ENCODE data around the gene FOXC1. TPM values are rescaled to one million over a fixed set of nuclear protein-coding genes. Genes with fewer than 3 reads are reported as not detected.

FOXC1 gene
- total RNA-seq, 1 experiment from 2014 or later = 7.3 TPM

- H3K36me3 ChIP-seq (ENCODE audit: low read depth, low read length) = no peaks in the 10 kb centered on the region
- H3K4me3 ChIP-seq (ENCODE audit: low read length) = peak overlapping the region; percentile 80
- H3K27me3 ChIP-seq (ENCODE audit: low read length) = no peaks in the 10 kb centered on the region
- H3F3A ChIP-seq (ENCODE audit: low read length, unreplicated experiment) = no peaks in the 10 kb centered on the region
- H3K9me2 ChIP-seq (replicated peaks; ENCODE audit: low read length) = no peaks in the 10 kb centered on the region
- H2AFZ ChIP-seq (ENCODE audit: low read length) = no peak overlapping the region
- peaks cover 16% of the 10 kb centered on the region for H4K20me1 ChIP-seq (ENCODE audit: low read length)
- ATAC-seq (peak; percentile 17), DNase-seq (peak; percentile 84)
- 0 out of 2 replicates have a peak, but pooled peaks cover 4% of the 10 kb centered on the region for H3K4me1 ChIP-seq (ENCODE audit: insufficient read depth, low read length)
- peaks cover 43% of the 10 kb centered on the region for H3K79me2 ChIP-seq (ENCODE audit: low read length)
- intact Hi-C loops (cut with micrococcal nuclease) = loop anchor here (1.0 to 5.0 kb wide), 5 partner anchors 66 to 299 kb away; no protein-coding TSS in a partner anchor
- H3K27ac ChIP-seq (ENCODE audit: low read length) = no peak overlapping the region
- H3K9me3 ChIP-seq (ENCODE audit: low read length) = no peaks in the 10 kb centered on the region
- H3K9ac ChIP-seq (ENCODE audit: low read length) = peak overlapping the region; percentile 76; the same call in 1 of the 2 replicates
- POLR2A ChIA-PET (ENCODE audit: unreplicated experiment) = no interaction called here
- BruUV-seq (replicated peaks) = no TSS peak
- CTCF ChIA-PET = interaction anchor here (2.0 kb wide), 1 partner anchor 74 kb away, joined by 15 read pairs; no protein-coding TSS in a partner anchor
- TF ChIP-seq EZH2phosphoT487 (IDR thresholded peaks at IDR 0.05; ENCODE audit: borderline replicate concordance, low read length) (no peak), CTCF (conservative IDR thresholded peaks at IDR 0.05; ENCODE audit: low read depth, low read length) (no peak), EZH2 (IDR thresholded peaks at IDR 0.05; ENCODE audit: low read length, unreplicated experiment) (no peak)
- H3K4me2 ChIP-seq (ENCODE audit: low read length) = peak overlapping the region; percentile 91
These were observed 3.2 kb downstream of the FOXC1 start for GRCh38 chr6:1612974-1613306.

DNA sequence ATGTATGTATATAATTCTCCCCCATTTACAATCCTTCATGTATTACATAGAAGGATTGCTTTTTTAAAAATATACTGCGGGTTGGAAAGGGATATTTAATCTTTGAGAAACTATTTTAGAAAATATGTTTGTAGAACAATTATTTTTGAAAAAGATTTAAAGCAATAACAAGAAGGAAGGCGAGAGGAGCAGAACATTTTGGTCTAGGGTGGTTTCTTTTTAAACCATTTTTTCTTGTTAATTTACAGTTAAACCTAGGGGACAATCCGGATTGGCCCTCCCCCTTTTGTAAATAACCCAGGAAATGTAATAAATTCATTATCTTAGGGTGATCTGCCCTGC is 3.6 kb downstream of the FOXC1 start:
- intact Hi-C loops (cut with micrococcal nuclease) = loop anchor here (2.0 to 5.0 kb wide), 3 partner anchors 65 to 299 kb away; no protein-coding TSS in a partner anchor
- peak overlapping the region; percentile 91 for H3K4me2 ChIP-seq (ENCODE audit: low read length)
- 0 out of 2 replicates have a peak, but pooled peaks cover 4% of the 10 kb centered on the region for H3K4me1 ChIP-seq (ENCODE audit: insufficient read depth, low read length)
- H3K79me2 ChIP-seq (ENCODE audit: low read length) = peaks cover 43% of the 10 kb centered on the region
- no peak for ATAC-seq
- no peak overlapping the region for H3K27ac ChIP-seq (ENCODE audit: low read length)
- H3K9me2 ChIP-seq (replicated peaks; ENCODE audit: low read length) = no peaks in the 10 kb centered on the region
- POLR2A ChIA-PET (ENCODE audit: unreplicated experiment) = interaction anchor here (0.6 kb wide), 1 partner anchor 26 kb away, joined by 3 read pairs; no protein-coding TSS in a partner anchor
- H3K27me3 ChIP-seq (ENCODE audit: low read length) = no peaks in the 10 kb centered on the region
- no peaks in the 10 kb centered on the region for H3F3A ChIP-seq (ENCODE audit: low read length, unreplicated experiment)
- H3K4me3 ChIP-seq (ENCODE audit: low read length) = peak overlapping the region; percentile 80
- H3K36me3 ChIP-seq (ENCODE audit: low read depth, low read length) = no peaks in the 10 kb centered on the region
- BruUV-seq (replicated peaks) = no TSS peak
- DNase-seq = no peak
- CTCF ChIA-PET = no interaction called here
- no peaks in the 10 kb centered on the region for H3K9me3 ChIP-seq (ENCODE audit: low read length)
- TF ChIP-seq EZH2phosphoT487 (IDR thresholded peaks at IDR 0.05; ENCODE audit: borderline replicate concordance, low read length) = no peak
- TF ChIP-seq EZH2 (IDR thresholded peaks at IDR 0.05; ENCODE audit: low read length, unreplicated experiment) = no peak
- TF ChIP-seq CTCF (conservative IDR thresholded peaks at IDR 0.05; ENCODE audit: low read depth, low read length) = no peak
- 0 out of 2 replicates have a peak overlapping the region, but pooled peaks have one; percentile 1 for H2AFZ ChIP-seq (ENCODE audit: low read length)
- H4K20me1 ChIP-seq (ENCODE audit: low read length) = peaks cover 16% of the 10 kb centered on the region
- H3K9ac ChIP-seq (ENCODE audit: low read length) = peak overlapping the region; percentile 30

GRCh38 chr6:1613688-1614447 is 4.2 kb downstream of the FOXC1 start:
- Histone ChIP-seq H3K9ac (ENCODE audit: low read length) (peak overlapping the region; percentile 30), H4K20me1 (ENCODE audit: low read length) (peaks cover 16% of the 10 kb centered on the region), H3K4me1 (ENCODE audit: insufficient read depth, low read length) (0 out of 2 replicates have a peak, but pooled peaks cover 4% of the 10 kb centered on the region), H3F3A (ENCODE audit: low read length, unreplicated experiment) (no peaks in the 10 kb centered on the region), H3K79me2 (ENCODE audit: low read length) (peaks cover 43% of the 10 kb centered on the region), H3K4me2 (ENCODE audit: low read length) (peak overlapping the region; percentile 91), H3K9me2 (replicated peaks; ENCODE audit: low read length) (no peaks in the 10 kb centered on the region), H3K4me3 (ENCODE audit: low read length) (peak overlapping the region; percentile 80), H2AFZ (ENCODE audit: low read length) (peak overlapping the region; percentile 1; the same call in 1 of the 2 replicates), H3K36me3 (ENCODE audit: low read depth, low read length) (no peaks in the 10 kb centered on the region), H3K27ac (ENCODE audit: low read length) (no peak overlapping the region), H3K9me3 (ENCODE audit: low read length) (no peaks in the 10 kb centered on the region), H3K27me3 (ENCODE audit: low read length) (no peaks in the 10 kb centered on the region)
- peak; percentile 19 for DNase-seq
- ChIA-PET POLR2A (ENCODE audit: unreplicated experiment) (interaction anchor here (0.6 kb wide), 1 partner anchor 26 kb away, joined by 3 read pairs; no protein-coding TSS in a partner anchor), CTCF (no interaction called here)
- intact Hi-C loops (cut with micrococcal nuclease) = loop anchor here (2.0 to 5.0 kb wide), 3 partner anchors 65 to 298 kb away; no protein-coding TSS in a partner anchor
- BruUV-seq (replicated peaks) = no TSS peak
- no peak for TF ChIP-seq EZH2 (IDR thresholded peaks at IDR 0.05; ENCODE audit: low read length, unreplicated experiment)
- no peak for TF ChIP-seq EZH2phosphoT487 (IDR thresholded peaks at IDR 0.05; ENCODE audit: borderline replicate concordance, low read length)
- no peak for TF ChIP-seq CTCF (conservative IDR thresholded peaks at IDR 0.05; ENCODE audit: low read depth, low read length)
- no peak for ATAC-seq
